ENCODE results near the gene AKAP6. TPM values are rescaled to one million over a fixed set of nuclear protein-coding genes. Genes with fewer than 3 reads are reported as not detected.

The AKAP6 gene
- total and polyA plus RNA-seq, 2 experiments from 2014 or later = 0.38 to 0.42 TPM

DNA sequence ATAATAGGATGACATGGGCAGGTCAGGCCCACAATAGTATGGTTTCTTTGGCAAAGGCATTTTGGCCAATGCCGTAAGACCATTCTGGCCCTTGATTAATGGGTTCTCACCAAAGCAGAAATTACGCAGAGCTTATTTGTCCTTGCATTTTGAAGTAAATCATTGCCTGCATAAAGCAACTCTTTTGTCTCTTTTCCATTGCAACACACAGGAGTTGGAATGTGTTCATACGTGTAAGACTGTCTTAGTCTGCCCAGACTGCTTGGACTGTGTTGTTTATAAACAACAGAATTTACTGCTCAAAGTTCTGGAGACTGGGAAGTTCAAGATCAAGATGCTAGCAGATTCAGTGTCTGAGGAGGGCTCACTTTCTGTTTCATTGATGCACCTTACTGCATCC, 506.8 kb downstream of the AKAP6 start (continued):
- TF ChIP-seq ZNF462 (CRISPR knock-in tag; IDR thresholded peaks at IDR 0.05) = no peak
- TF ChIP-seq, protein P1, sequence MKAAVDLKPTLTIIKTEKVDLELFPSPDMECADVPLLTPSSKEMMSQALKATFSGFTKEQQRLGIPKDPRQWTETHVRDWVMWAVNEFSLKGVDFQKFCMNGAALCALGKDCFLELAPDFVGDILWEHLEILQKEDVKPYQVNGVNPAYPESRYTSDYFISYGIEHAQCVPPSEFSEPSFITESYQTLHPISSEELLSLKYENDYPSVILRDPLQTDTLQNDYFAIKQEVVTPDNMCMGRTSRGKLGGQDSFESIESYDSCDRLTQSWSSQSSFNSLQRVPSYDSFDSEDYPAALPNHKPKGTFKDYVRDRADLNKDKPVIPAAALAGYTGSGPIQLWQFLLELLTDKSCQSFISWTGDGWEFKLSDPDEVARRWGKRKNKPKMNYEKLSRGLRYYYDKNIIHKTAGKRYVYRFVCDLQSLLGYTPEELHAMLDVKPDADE (IDR thresholded peaks at IDR 0.05) = no peak
- TF ChIP-seq, protein P2, sequence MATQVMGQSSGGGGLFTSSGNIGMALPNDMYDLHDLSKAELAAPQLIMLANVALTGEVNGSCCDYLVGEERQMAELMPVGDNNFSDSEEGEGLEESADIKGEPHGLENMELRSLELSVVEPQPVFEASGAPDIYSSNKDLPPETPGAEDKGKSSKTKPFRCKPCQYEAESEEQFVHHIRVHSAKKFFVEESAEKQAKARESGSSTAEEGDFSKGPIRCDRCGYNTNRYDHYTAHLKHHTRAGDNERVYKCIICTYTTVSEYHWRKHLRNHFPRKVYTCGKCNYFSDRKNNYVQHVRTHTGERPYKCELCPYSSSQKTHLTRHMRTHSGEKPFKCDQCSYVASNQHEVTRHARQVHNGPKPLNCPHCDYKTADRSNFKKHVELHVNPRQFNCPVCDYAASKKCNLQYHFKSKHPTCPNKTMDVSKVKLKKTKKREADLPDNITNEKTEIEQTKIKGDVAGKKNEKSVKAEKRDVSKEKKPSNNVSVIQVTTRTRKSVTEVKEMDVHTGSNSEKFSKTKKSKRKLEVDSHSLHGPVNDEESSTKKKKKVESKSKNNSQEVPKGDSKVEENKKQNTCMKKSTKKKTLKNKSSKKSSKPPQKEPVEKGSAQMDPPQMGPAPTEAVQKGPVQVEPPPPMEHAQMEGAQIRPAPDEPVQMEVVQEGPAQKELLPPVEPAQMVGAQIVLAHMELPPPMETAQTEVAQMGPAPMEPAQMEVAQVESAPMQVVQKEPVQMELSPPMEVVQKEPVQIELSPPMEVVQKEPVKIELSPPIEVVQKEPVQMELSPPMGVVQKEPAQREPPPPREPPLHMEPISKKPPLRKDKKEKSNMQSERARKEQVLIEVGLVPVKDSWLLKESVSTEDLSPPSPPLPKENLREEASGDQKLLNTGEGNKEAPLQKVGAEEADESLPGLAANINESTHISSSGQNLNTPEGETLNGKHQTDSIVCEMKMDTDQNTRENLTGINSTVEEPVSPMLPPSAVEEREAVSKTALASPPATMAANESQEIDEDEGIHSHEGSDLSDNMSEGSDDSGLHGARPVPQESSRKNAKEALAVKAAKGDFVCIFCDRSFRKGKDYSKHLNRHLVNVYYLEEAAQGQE (IDR thresholded peaks at IDR 0.05; ENCODE audit: unreplicated experiment) = no peak
- TF ChIP-seq POLR2AphosphoS5 (IDR thresholded peaks at IDR 0.05; ENCODE audit: low read depth) = no peak
- no peak for TF ChIP-seq NANOG (IDR thresholded peaks at IDR 0.05; ENCODE audit: borderline replicate concordance)
- no peak for TF ChIP-seq EZH2phosphoT487 (IDR thresholded peaks at IDR 0.05; ENCODE audit: unreplicated experiment)
- no peak for TF ChIP-seq STAT1 (IDR thresholded peaks at IDR 0.05; ENCODE audit: unreplicated experiment)
- TF ChIP-seq CREB1 (CRISPR knock-in tag; IDR thresholded peaks at IDR 0.05; ENCODE audit: low read depth) = no peak
- no peak for TF ChIP-seq ZNF114 (CRISPR knock-in tag; IDR thresholded peaks at IDR 0.05)
- no peak for TF ChIP-seq ZNF331 (CRISPR knock-in tag; IDR thresholded peaks at IDR 0.05; ENCODE audit: low read depth)

Data from GM23338 (cell line).